CD4-positive, alpha-beta T cell treated with Interleukin-10 for 1 hour (primary cell): ENCODE measurements around the gene FCGR3A.
"Not testable (repeated sequence)": the region's sequence is repeated elsewhere in the genome, so short reads cannot be mapped to it uniquely, and the experiment has no call there.

Experiments
- DNase-seq: peaks from one replicate; pipeline ENCODE4 v3.0.0-alpha.2; 2020

Gene FCGR3A

GRCh38 chr1:161529463-161530104 lies 20.0 kb downstream of the FCGR3A start:
- DNase-seq, result not testable (repeated sequence)

GRCh38 chr1:161528550-161528949 lies 21.1 kb downstream of the FCGR3A start:
- not testable (repeated sequence) for DNase-seq

GRCh38 chr1:161525918-161526317 lies 23.7 kb downstream of the FCGR3A start:
- DNase-seq, result not testable (repeated sequence)

GRCh38 chr1:161525321-161525720 lies 24.3 kb downstream of the FCGR3A start:
- not testable (repeated sequence) for DNase-seq

GRCh38 chr1:161524742-161525291 lies 24.8 kb downstream of the FCGR3A start:
- DNase-seq, result peak; percentile 23

GRCh38 chr1:161523817-161524741 lies 25.5 kb downstream of the FCGR3A start, which contains the start of gene HSPA6:
HSPA6 (plus strand) TSS chr1:161524540; CDS start chr1:161524659, 119 bp downstream.
- DNase-seq, result peak; percentile 89

GRCh38 chr1:161523041-161523816 lies 26.4 kb downstream of the FCGR3A start:
- not testable (repeated sequence) for DNase-seq

- not testable (repeated sequence) for DNase-seq
These were observed 35.7 kb downstream of the FCGR3A start for GRCh38 chr1:161513953-161514352.

GRCh38 chr1:161513448-161513780 lies 36.2 kb downstream of the FCGR3A start:
- DNase-seq, result not testable (repeated sequence)

- DNase-seq, result not testable (repeated sequence)
These were observed 36.8 kb downstream of the FCGR3A start for GRCh38 chr1:161512636-161513447.

- no peak for DNase-seq
These were observed 37.9 kb downstream of the FCGR3A start for GRCh38 chr1:161511756-161512060.

- no peak for DNase-seq
These were observed 38.4 kb downstream of the FCGR3A start for GRCh38 chr1:161511018-161511755.

- DNase-seq, result no peak
These were observed 39.1 kb downstream of the FCGR3A start for GRCh38 chr1:161510477-161510876.

- DNase-seq, result no peak
These were observed 43.0 kb downstream of the FCGR3A start for GRCh38 chr1:161506336-161507223.

- DNase-seq, result no peak
These were observed 43.9 kb downstream of the FCGR3A start for GRCh38 chr1:161505686-161506085.

GRCh38 chr1:161503394-161503748 lies 46.2 kb downstream of the FCGR3A start:
- no peak for DNase-seq

GRCh38 chr1:161502641-161503393 lies 46.8 kb downstream of the FCGR3A start:
- DNase-seq, result no peak

GRCh38 chr1:161502181-161502580 lies 47.4 kb downstream of the FCGR3A start:
- DNase-seq, result no peak

GRCh38 chr1:161501234-161501633 lies 48.4 kb downstream of the FCGR3A start:
- no peak for DNase-seq
